Left ventricle myocardium inferior (tissue), 1 donor: ENCODE data around the gene PRDM2. TPM values are rescaled to one million over a fixed set of nuclear protein-coding genes. Genes with fewer than 3 reads are reported as not detected.

Experiments used
- DNase-seq: peaks from one replicate; pipeline ENCODE4 v3.0.0-alpha.2; 2020
- H3K27ac ChIP-seq: fragments of 200-600 bp; replicated peaks from 2 replicates; pipeline ENCODE4 v1.8.0; 2021
- H3K27me3 ChIP-seq: fragments of 200-600 bp; 2 replicates; pipeline ENCODE4 v1.8.0; 2021; ENCODE audit warnings: low read depth
- H3K36me3 ChIP-seq: fragments of 200-600 bp; 2 replicates; pipeline ENCODE4 v1.8.0; 2021
- H3K4me1 ChIP-seq: fragments of 200-600 bp; 2 replicates; pipeline ENCODE4 v1.8.0; 2021
- H3K4me3 ChIP-seq: fragments of 200-600 bp; 2 replicates; pipeline ENCODE4 v1.8.0; 2021; ENCODE audit warnings: mild to moderate bottlenecking, moderate library complexity
- H3K9me3 ChIP-seq: fragments of 200-600 bp; replicated peaks from 2 replicates; pipeline ENCODE4 v1.8.0; 2021
- intact Hi-C: fragments of 100-400 bp; cut with micrococcal nuclease; formaldehyde crosslinking; loops from one replicate; pipeline ENCODE4 v1.11.0; 2022
- total RNA-seq: library from RNA; stranded (reverse); fragmentation: NEBNext Ultra II Directional; extraction: Animal tissue kit (Norgen Biotek cat#: 25700); gene quantifications from one replicate; pipeline ENCODE4 v1.2.1, GENCODE V29; 2021
- TF ChIP-seq, protein P1 (sequence below): fragments of 200-600 bp; IDR thresholded peaks from 2 replicates; pipeline ENCODE4 v1.8.0; 2021; ENCODE audit warnings: antibody characterized with exemption, mild to moderate bottlenecking, borderline replicate concordance
- donor health status: DM: no; HTN: yes; CAD: no; lungs with severe emphysema.

PRDM2 gene
- total RNA-seq, 1 donor from 2014 or later, result 36.1 TPM

DNA sequence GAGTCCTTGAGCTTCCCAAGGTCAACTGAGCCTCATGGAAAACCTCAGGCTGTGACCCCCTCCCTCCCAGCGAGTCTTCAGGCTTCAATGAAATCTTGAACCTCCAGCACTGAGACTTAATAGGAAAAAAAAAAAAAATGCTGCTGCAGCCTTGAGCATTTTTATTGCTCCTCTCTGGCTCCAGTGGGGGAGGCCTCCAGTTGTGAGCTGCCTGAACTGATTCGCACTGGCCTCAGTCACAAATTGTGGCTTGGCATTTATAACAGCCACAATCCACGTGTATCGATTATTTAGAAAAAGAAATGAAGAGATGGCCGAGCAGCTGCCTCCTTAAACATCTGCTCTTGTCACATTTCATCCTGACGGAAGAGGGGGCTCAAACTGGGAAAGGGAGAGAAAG is 173.0 kb downstream of the PRDM2 start:
- no peak for DNase-seq
- Histone ChIP-seq H3K4me3 (no peak overlapping the region), H3K27ac (no peak overlapping the region), H3K4me1 (no peaks in the 10 kb centered on the region), H3K27me3 (peaks cover 25% of the 10 kb centered on the region), H3K36me3 (no peaks in the 10 kb centered on the region), H3K9me3 (no peaks in the 10 kb centered on the region)
- intact Hi-C loops, result no loop called here
- TF ChIP-seq, protein P1, sequence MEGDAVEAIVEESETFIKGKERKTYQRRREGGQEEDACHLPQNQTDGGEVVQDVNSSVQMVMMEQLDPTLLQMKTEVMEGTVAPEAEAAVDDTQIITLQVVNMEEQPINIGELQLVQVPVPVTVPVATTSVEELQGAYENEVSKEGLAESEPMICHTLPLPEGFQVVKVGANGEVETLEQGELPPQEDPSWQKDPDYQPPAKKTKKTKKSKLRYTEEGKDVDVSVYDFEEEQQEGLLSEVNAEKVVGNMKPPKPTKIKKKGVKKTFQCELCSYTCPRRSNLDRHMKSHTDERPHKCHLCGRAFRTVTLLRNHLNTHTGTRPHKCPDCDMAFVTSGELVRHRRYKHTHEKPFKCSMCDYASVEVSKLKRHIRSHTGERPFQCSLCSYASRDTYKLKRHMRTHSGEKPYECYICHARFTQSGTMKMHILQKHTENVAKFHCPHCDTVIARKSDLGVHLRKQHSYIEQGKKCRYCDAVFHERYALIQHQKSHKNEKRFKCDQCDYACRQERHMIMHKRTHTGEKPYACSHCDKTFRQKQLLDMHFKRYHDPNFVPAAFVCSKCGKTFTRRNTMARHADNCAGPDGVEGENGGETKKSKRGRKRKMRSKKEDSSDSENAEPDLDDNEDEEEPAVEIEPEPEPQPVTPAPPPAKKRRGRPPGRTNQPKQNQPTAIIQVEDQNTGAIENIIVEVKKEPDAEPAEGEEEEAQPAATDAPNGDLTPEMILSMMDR, result no peak

Other genes with a start within 250 kb of the PRDM2 start
- 0.30 TPM for gene LRRC38, start 186.2 kb upstream of the PRDM2 start, total RNA-seq
- gene PDPN, start 116.4 kb upstream of the PRDM2 start, total RNA-seq, result 16.7 TPM